Measurements from ENCODE around the gene ZNF621.

DNA sequence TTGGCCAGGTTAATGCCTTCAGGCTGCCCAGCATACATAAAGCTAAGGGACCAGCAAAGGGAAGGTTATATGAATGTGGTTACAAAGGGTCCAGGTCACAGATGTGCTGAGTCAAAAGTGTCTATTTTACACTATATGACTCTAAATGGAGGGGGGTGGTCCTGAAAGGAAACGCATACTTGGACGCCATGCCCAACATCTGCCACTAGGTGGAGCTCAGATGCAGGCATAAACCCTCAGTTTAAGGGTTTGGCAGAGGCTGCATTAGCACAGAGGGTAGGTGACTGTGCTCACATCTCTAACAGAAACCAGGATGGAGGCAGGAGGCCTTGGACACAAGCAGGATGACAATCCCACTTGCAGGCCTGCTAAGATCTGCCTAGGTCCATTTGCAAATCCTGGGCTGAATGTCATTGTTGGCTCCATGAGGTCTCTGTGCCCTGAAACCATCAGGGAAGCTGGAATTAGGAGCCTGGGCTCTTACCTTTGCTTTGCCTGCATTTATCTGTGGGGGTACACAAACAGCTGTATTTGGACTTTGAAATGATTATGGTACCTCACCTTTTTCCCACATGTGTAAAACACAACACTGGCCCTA lies 55.8 kb downstream of the ZNF621 start:
- TF ChIP-seq CTCF (IDR thresholded peaks at IDR 0.05; ENCODE audit: low read depth, low read length, missing input control) (peak; percentile 92), EGR1 (IDR thresholded peaks at IDR 0.05; ENCODE audit: low read depth in 2 of 2) (no peak), RAD21 (IDR thresholded peaks at IDR 0.05) (peak; percentile 98 to 100), JUND (IDR thresholded peaks at IDR 0.05) (no peak), FOXA1 (IDR thresholded peaks at IDR 0.05) (no peak), YY1 (IDR thresholded peaks at IDR 0.05) (no peak), SP1 (IDR thresholded peaks at IDR 0.05) (no peak), RXRA (IDR thresholded peaks at IDR 0.05) (no peak), TAF1 (conservative IDR thresholded peaks at IDR 0.05) (no peak), HNF4A (conservative IDR thresholded peaks at IDR 0.05) (no peak)
- TF ChIP-seq, protein P1, sequence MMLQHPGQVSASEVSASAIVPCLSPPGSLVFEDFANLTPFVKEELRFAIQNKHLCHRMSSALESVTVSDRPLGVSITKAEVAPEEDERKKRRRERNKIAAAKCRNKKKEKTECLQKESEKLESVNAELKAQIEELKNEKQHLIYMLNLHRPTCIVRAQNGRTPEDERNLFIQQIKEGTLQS (IDR thresholded peaks at IDR 0.05): no peak
- TF ChIP-seq, protein P2, sequence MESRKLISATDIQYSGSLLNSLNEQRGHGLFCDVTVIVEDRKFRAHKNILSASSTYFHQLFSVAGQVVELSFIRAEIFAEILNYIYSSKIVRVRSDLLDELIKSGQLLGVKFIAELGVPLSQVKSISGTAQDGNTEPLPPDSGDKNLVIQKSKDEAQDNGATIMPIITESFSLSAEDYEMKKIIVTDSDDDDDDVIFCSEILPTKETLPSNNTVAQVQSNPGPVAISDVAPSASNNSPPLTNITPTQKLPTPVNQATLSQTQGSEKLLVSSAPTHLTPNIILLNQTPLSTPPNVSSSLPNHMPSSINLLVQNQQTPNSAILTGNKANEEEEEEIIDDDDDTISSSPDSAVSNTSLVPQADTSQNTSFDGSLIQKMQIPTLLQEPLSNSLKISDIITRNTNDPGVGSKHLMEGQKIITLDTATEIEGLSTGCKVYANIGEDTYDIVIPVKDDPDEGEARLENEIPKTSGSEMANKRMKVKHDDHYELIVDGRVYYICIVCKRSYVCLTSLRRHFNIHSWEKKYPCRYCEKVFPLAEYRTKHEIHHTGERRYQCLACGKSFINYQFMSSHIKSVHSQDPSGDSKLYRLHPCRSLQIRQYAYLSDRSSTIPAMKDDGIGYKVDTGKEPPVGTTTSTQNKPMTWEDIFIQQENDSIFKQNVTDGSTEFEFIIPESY (IDR thresholded peaks at IDR 0.05): no peak
- TF ChIP-seq, protein P3, sequence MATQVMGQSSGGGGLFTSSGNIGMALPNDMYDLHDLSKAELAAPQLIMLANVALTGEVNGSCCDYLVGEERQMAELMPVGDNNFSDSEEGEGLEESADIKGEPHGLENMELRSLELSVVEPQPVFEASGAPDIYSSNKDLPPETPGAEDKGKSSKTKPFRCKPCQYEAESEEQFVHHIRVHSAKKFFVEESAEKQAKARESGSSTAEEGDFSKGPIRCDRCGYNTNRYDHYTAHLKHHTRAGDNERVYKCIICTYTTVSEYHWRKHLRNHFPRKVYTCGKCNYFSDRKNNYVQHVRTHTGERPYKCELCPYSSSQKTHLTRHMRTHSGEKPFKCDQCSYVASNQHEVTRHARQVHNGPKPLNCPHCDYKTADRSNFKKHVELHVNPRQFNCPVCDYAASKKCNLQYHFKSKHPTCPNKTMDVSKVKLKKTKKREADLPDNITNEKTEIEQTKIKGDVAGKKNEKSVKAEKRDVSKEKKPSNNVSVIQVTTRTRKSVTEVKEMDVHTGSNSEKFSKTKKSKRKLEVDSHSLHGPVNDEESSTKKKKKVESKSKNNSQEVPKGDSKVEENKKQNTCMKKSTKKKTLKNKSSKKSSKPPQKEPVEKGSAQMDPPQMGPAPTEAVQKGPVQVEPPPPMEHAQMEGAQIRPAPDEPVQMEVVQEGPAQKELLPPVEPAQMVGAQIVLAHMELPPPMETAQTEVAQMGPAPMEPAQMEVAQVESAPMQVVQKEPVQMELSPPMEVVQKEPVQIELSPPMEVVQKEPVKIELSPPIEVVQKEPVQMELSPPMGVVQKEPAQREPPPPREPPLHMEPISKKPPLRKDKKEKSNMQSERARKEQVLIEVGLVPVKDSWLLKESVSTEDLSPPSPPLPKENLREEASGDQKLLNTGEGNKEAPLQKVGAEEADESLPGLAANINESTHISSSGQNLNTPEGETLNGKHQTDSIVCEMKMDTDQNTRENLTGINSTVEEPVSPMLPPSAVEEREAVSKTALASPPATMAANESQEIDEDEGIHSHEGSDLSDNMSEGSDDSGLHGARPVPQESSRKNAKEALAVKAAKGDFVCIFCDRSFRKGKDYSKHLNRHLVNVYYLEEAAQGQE (IDR thresholded peaks at IDR 0.05): no peak
